NCI-H526 treated with DMSO at 0.1 percent for 48 hours (cell line): ENCODE measurements around the gene RNF130.
"Not testable (repeated sequence)": the region's sequence is repeated elsewhere in the genome, so short reads cannot be mapped to it uniquely, and the experiment has no call there.

ENCODE experiments used
- DNase-seq: peaks from one replicate; lab custom pipeline; 2025; lab: John Stamatoyannopoulos, UW

Gene RNF130

GRCh38 chr5:179974246-179974945 lies 97.2 kb downstream of the RNF130 start:
- no peak for DNase-seq

- DNase-seq = no peak
Observed at GRCh38 chr5:179973391-179973790, 98.2 kb downstream of the RNF130 start.

- no peak for DNase-seq
Observed at GRCh38 chr5:179969110-179969509, 102.4 kb downstream of the RNF130 start.

GRCh38 chr5:179967489-179967888 lies 104.1 kb downstream of the RNF130 start:
- no peak for DNase-seq

- no peak for DNase-seq
Observed at GRCh38 chr5:179964015-179964414, 107.5 kb downstream of the RNF130 start.

GRCh38 chr5:179963375-179963774 lies 108.2 kb downstream of the RNF130 start:
- no peak for DNase-seq

GRCh38 chr5:179960204-179960831 lies 111.2 kb downstream of the RNF130 start:
- no peak for DNase-seq

GRCh38 chr5:179959641-179960040 lies 111.9 kb downstream of the RNF130 start:
- no peak for DNase-seq

GRCh38 chr5:179959118-179959517 lies 112.4 kb downstream of the RNF130 start:
- DNase-seq = not testable (repeated sequence)

GRCh38 chr5:179955630-179956029 lies 115.9 kb downstream of the RNF130 start:
- DNase-seq = no peak

GRCh38 chr5:179955062-179955461 lies 116.5 kb downstream of the RNF130 start:
- DNase-seq = no peak

- no peak for DNase-seq
Observed at GRCh38 chr5:179954434-179954833, 117.1 kb downstream of the RNF130 start.

- no peak for DNase-seq
Observed at GRCh38 chr5:179953987-179954386, 117.6 kb downstream of the RNF130 start.

GRCh38 chr5:179936976-179937681 lies 134.4 kb downstream of the RNF130 start:
- DNase-seq = no peak

GRCh38 chr5:179930788-179931473 lies 140.6 kb downstream of the RNF130 start:
- DNase-seq = no peak

GRCh38 chr5:179927824-179928223 lies 143.7 kb downstream of the RNF130 start:
- DNase-seq = no peak

- DNase-seq = no peak
Observed at GRCh38 chr5:179926657-179927056, 144.9 kb downstream of the RNF130 start.

GRCh38 chr5:179923436-179923835 lies 148.1 kb downstream of the RNF130 start:
- DNase-seq = no peak

GRCh38 chr5:179920175-179920574 lies 151.4 kb downstream of the RNF130 start:
- no peak for DNase-seq

GRCh38 chr5:179919487-179920060 lies 152.0 kb downstream of the RNF130 start:
- no peak for DNase-seq

- DNase-seq = no peak
Observed at GRCh38 chr5:179918742-179919486, 152.6 kb downstream of the RNF130 start.
